ENCODE data around the gene AXIN1. TPM values are rescaled to one million over a fixed set of nuclear protein-coding genes. Genes with fewer than 3 reads are reported as not detected.

Gene AXIN1
- total RNA-seq, 1 donor, result 13.4 TPM

- TF ChIP-seq, protein P1, sequence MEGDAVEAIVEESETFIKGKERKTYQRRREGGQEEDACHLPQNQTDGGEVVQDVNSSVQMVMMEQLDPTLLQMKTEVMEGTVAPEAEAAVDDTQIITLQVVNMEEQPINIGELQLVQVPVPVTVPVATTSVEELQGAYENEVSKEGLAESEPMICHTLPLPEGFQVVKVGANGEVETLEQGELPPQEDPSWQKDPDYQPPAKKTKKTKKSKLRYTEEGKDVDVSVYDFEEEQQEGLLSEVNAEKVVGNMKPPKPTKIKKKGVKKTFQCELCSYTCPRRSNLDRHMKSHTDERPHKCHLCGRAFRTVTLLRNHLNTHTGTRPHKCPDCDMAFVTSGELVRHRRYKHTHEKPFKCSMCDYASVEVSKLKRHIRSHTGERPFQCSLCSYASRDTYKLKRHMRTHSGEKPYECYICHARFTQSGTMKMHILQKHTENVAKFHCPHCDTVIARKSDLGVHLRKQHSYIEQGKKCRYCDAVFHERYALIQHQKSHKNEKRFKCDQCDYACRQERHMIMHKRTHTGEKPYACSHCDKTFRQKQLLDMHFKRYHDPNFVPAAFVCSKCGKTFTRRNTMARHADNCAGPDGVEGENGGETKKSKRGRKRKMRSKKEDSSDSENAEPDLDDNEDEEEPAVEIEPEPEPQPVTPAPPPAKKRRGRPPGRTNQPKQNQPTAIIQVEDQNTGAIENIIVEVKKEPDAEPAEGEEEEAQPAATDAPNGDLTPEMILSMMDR (IDR thresholded peaks at IDR 0.05; ENCODE audit: insufficient read depth, low read length), result no peak
- no peak for DNase-seq (ENCODE audit: low read depth)
Measured at GRCh38 chr16:265711-266110, 86.8 kb downstream of the AXIN1 start.

GRCh38 chr16:265002-265529, 87.5 kb downstream of the AXIN1 start:
- TF ChIP-seq, protein P1 (IDR thresholded peaks at IDR 0.05; ENCODE audit: insufficient read depth, low read length), result no peak
- no peak overlapping the region for H3K4me3 ChIP-seq (ENCODE audit: low read depth, low read length)
- no peak for DNase-seq (ENCODE audit: low read depth)

More at GRCh38 chr16:265711-266110, 86.8 kb downstream of the AXIN1 start:
- no peak overlapping the region for H3K4me3 ChIP-seq (ENCODE audit: low read depth, low read length)

DNA sequence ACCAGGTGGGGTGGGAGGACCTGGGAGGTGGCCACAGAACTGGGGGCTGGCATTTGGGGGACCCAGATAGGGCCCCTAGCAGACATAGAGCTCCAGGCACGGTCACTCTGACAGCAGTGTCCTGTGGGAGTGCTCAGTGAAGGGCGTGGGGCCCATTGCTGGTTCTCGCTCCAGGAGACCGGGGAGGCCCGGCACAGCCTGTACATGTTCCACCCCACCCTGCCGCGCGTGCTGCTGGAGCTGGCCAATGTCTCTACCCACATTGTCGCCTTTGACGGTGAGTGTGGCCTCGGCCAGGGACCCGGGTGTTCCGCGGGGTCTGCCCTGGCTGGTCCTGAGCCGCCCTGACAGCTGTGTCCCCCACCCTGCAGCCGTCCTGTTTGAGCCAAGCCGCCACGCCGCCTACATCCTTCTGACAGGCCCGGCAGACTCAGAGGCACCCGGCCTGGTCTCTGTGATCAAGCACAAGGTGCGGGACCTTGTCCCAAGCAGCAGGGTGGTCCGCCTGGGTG, 88.0 kb downstream of the AXIN1 start:
- no peak for DNase-seq (ENCODE audit: low read depth)
- no peak overlapping the region for H3K4me3 ChIP-seq (ENCODE audit: low read depth, low read length)
- TF ChIP-seq, protein P1 (IDR thresholded peaks at IDR 0.05; ENCODE audit: insufficient read depth, low read length), result no peak

- TF ChIP-seq, protein P1 (IDR thresholded peaks at IDR 0.05; ENCODE audit: insufficient read depth, low read length), result no peak
- DNase-seq (ENCODE audit: low read depth), result no peak
- H3K4me3 ChIP-seq (ENCODE audit: low read depth, low read length), result no peak overlapping the region
Measured at GRCh38 chr16:263944-264343, 88.6 kb downstream of the AXIN1 start.

DNA sequence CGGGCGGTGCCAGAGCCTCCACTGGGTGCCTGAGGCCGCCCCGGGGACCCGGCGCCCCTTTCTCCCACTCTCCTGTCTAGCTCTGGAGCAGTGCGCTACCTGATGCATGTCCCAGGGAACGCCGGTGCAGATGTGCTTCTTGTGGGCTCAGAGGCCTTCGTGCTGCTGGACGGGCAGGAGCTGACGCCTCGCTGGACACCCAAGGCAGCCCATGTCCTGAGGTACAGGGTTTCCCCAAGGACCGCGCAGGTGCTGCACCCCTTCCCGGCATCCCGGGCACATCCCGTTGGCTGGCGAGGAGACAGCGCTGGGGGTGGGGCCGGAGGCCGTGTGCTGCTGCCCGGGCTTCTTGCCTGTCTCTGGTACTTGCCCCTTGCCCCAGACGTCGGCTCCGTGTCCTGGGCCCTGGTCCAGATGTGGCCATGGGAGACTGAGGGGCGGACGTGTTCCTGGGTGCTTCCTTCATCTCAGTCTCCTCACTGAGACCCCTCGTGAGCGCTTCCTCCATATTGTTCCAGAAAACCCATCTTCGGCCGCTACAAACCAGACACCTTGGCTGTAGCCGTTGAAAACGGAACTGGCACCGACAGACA, 89.2 kb downstream of the AXIN1 start:
- DNase-seq (ENCODE audit: low read depth), result no peak
- TF ChIP-seq, protein P1 (IDR thresholded peaks at IDR 0.05; ENCODE audit: insufficient read depth, low read length), result no peak
- no peak overlapping the region for H3K4me3 ChIP-seq (ENCODE audit: low read depth, low read length)

- TF ChIP-seq, protein P1 (IDR thresholded peaks at IDR 0.05; ENCODE audit: insufficient read depth, low read length), result no peak
- no peak overlapping the region for H3K4me3 ChIP-seq (ENCODE audit: low read depth, low read length)
- DNase-seq (ENCODE audit: low read depth), result no peak
Measured at GRCh38 chr16:262121-262745, 90.3 kb downstream of the AXIN1 start.
